ENCODE measurements around the gene GALNTL6. TPM values are rescaled to one million over a fixed set of nuclear protein-coding genes. Genes with fewer than 3 reads are reported as not detected.

The GALNTL6 gene
- polyA plus RNA-seq, 1 experiment, result not detected

- H3K27ac ChIP-seq (ENCODE audit: low read depth, low read length), result no peak overlapping the region
- TF ChIP-seq CTCF (IDR thresholded peaks at IDR 0.05; ENCODE audit: low read depth, low read length), result no peak
- H3K27me3 ChIP-seq (ENCODE audit: control insufficient read depth, insufficient read depth, low read length), result no peaks in the 10 kb centered on the region
- H3K4me3 ChIP-seq (ENCODE audit: low read depth, low read length), result no peak overlapping the region
- ChIA-PET CTCF (no interaction called here), POLR2A (no interaction called here)
- H3K9me3 ChIP-seq (ENCODE audit: control insufficient read depth, insufficient read depth, low read length), result no peaks in the 10 kb centered on the region; the same call in 1 of the 2 replicates
- no peak for DNase-seq (ENCODE audit: low read depth, low spot score)
Observed at GRCh38 chr4:172323288-172323687, 510.1 kb downstream of the GALNTL6 start.

GRCh38 chr4:172344308-172344938 is 531.2 kb downstream of the GALNTL6 start:
- ChIA-PET CTCF (no interaction called here), POLR2A (no interaction called here)
- H3K9me3 ChIP-seq (ENCODE audit: control insufficient read depth, insufficient read depth, low read length), result peaks cover 4% of the 10 kb centered on the region
- no peak for TF ChIP-seq CTCF (IDR thresholded peaks at IDR 0.05; ENCODE audit: low read depth, low read length)
- H3K27me3 ChIP-seq (ENCODE audit: control insufficient read depth, insufficient read depth, low read length), result no peaks in the 10 kb centered on the region
- no peak overlapping the region for H3K4me3 ChIP-seq (ENCODE audit: low read depth, low read length)
- no peak for DNase-seq (ENCODE audit: low read depth, low spot score)
- no peak overlapping the region for H3K27ac ChIP-seq (ENCODE audit: low read depth, low read length)

- no peak for TF ChIP-seq CTCF (IDR thresholded peaks at IDR 0.05; ENCODE audit: low read depth, low read length)
- CTCF ChIA-PET, result no interaction called here
- no peak overlapping the region for H3K27ac ChIP-seq (ENCODE audit: low read depth, low read length)
Observed at GRCh38 chr4:172348426-172348825, 535.2 kb downstream of the GALNTL6 start.

GRCh38 chr4:172352356-172352755 is 539.2 kb downstream of the GALNTL6 start:
- DNase-seq (ENCODE audit: low read depth, low spot score), result no peak
- Histone ChIP-seq H3K9me3 (ENCODE audit: control insufficient read depth, insufficient read depth, low read length) (peaks cover 4% of the 10 kb centered on the region; the same call in 1 of the 2 replicates), H3K27ac (ENCODE audit: low read depth, low read length) (no peak overlapping the region), H3K4me3 (ENCODE audit: low read depth, low read length) (no peak overlapping the region), H3K27me3 (ENCODE audit: control insufficient read depth, insufficient read depth, low read length) (no peaks in the 10 kb centered on the region)
- ChIA-PET CTCF (no interaction called here), POLR2A (no interaction called here)
- no peak for TF ChIP-seq CTCF (IDR thresholded peaks at IDR 0.05; ENCODE audit: low read depth, low read length)

More at GRCh38 chr4:172348426-172348825, 535.2 kb downstream of the GALNTL6 start:
- no peak for DNase-seq (ENCODE audit: low read depth, low spot score)
- H3K27me3 ChIP-seq (ENCODE audit: control insufficient read depth, insufficient read depth, low read length), result no peaks in the 10 kb centered on the region
- H3K9me3 ChIP-seq (ENCODE audit: control insufficient read depth, insufficient read depth, low read length), result no peaks in the 10 kb centered on the region
- no peak overlapping the region for H3K4me3 ChIP-seq (ENCODE audit: low read depth, low read length)
- POLR2A ChIA-PET, result no interaction called here

- DNase-seq (ENCODE audit: low read depth, low spot score), result no peak
- H3K4me3 ChIP-seq (ENCODE audit: low read depth, low read length), result no peak overlapping the region
- POLR2A ChIA-PET, result no interaction called here
Observed at GRCh38 chr4:172356016-172356415, 542.8 kb downstream of the GALNTL6 start.

More at GRCh38 chr4:172356016-172356415, 542.8 kb downstream of the GALNTL6 start:
- TF ChIP-seq CTCF (IDR thresholded peaks at IDR 0.05; ENCODE audit: low read depth, low read length), result no peak
- H3K27ac ChIP-seq (ENCODE audit: low read depth, low read length), result no peak overlapping the region
- no peaks in the 10 kb centered on the region for H3K27me3 ChIP-seq (ENCODE audit: control insufficient read depth, insufficient read depth, low read length)
- H3K9me3 ChIP-seq (ENCODE audit: control insufficient read depth, insufficient read depth, low read length), result peaks cover 4% of the 10 kb centered on the region; the same call in 1 of the 2 replicates
- CTCF ChIA-PET, result no interaction called here
